Measurements from ENCODE around the gene PYY.
"Not testable (repeated sequence)": the region's sequence is repeated elsewhere in the genome, so short reads cannot be mapped to it uniquely, and the experiment has no call there.

The PYY gene

GRCh38 chr17:43953746-43954145 is at the start of gene PYY:
Gene PYY, minus strand, starts transcription at chr17:43953940. Its CDS starts 457 bp downstream, at chr17:43953483.
- DNase-seq, result no peak

- DNase-seq, result no peak
These were observed 48.6 kb upstream of the PYY start for GRCh38 chr17:44002141-44002848.

- DNase-seq, result no peak
These were observed 47.8 kb upstream of the PYY start for GRCh38 chr17:44001461-44001920.

GRCh38 chr17:44000871-44001460 is 47.2 kb upstream of the PYY start:
- no peak for DNase-seq

- DNase-seq, result no peak
These were observed 46.6 kb upstream of the PYY start for GRCh38 chr17:44000141-44000860.

GRCh38 chr17:43999024-43999423 is 45.3 kb upstream of the PYY start:
- DNase-seq, result no peak

GRCh38 chr17:43998552-43998951 is 44.8 kb upstream of the PYY start:
- no peak for DNase-seq

GRCh38 chr17:43997180-43997579 is 43.4 kb upstream of the PYY start:
- DNase-seq, result not testable (repeated sequence)

- no peak for DNase-seq
These were observed 41.4 kb upstream of the PYY start for GRCh38 chr17:43995150-43995471.

GRCh38 chr17:43994272-43995149 is 40.8 kb upstream of the PYY start:
- peak; percentile 44 for DNase-seq

- no peak for DNase-seq
These were observed 38.9 kb upstream of the PYY start for GRCh38 chr17:43992641-43993040.

- no peak for DNase-seq
These were observed 34.6 kb upstream of the PYY start for GRCh38 chr17:43988301-43988700.

- DNase-seq, result no peak
These were observed 33.6 kb upstream of the PYY start for GRCh38 chr17:43987131-43988021.

GRCh38 chr17:43986225-43986981 is 32.7 kb upstream of the PYY start:
- no peak for DNase-seq

GRCh38 chr17:43984521-43984920 is 30.8 kb upstream of the PYY start:
- DNase-seq, result no peak

GRCh38 chr17:43983515-43984411 is 30.0 kb upstream of the PYY start:
- DNase-seq, result no peak

- DNase-seq, result no peak
These were observed 29.4 kb upstream of the PYY start for GRCh38 chr17:43983196-43983514.

GRCh38 chr17:43982171-43982570 is 28.4 kb upstream of the PYY start:
- no peak for DNase-seq

GRCh38 chr17:43979671-43980070 is 25.9 kb upstream of the PYY start:
- DNase-seq, result no peak

GRCh38 chr17:43979011-43979410 is 25.3 kb upstream of the PYY start:
- no peak for DNase-seq

Measured in NCI-H748 treated with DMSO at 0.1 percent for 48 hours (cell line).